WTC11 (cell line): Measurements from ENCODE around the gene APBA1. TPM values are rescaled to one million over a fixed set of nuclear protein-coding genes. Genes with fewer than 3 reads are reported as not detected.

Experiments
- ATAC-seq: fragments of 200-7000 bp; cut with Tn5 transposase; 2 replicates; pipeline ENCODE4 v1.10.0; 2021; ENCODE audit warnings: mild to moderate bottlenecking, moderate library complexity
- CTCF ChIA-PET: fragments of 300-600 bp; sonication (Branson Sonifier 250); formaldehyde crosslinking; loops from one replicate; lab custom pipeline; 2021; ENCODE audit warnings: antibody characterized with exemption; lab: Charles Lee
- POLR2A ChIA-PET: fragments of 350-600 bp; sonication (Branson Sonifier 250); formaldehyde crosslinking; loops from one replicate; lab custom pipeline; 2021; ENCODE audit warnings: antibody characterized with exemption; lab: Charles Lee
- DNase-seq: peaks from one replicate; pipeline ENCODE4 v3.0.0; 2021; ENCODE audit warnings: low spot score
- H3K27ac Mint-ChIP-seq: 2 replicates; pipeline ENCODE4 v1.8.0; 2021; ENCODE audit warnings: mixed read lengths
- H3K27me3 Mint-ChIP-seq: 2 replicates; pipeline ENCODE4 v1.8.0; 2021; ENCODE audit warnings: low read depth, mild to moderate bottlenecking, moderate library complexity, mixed read lengths
- H3K36me3 Mint-ChIP-seq: 2 replicates; pipeline ENCODE4 v1.8.0; 2021; ENCODE audit warnings: mixed read lengths
- H3K4me1 Mint-ChIP-seq: 2 replicates; pipeline ENCODE4 v1.8.0; 2022; ENCODE audit warnings: mixed read lengths
- H3K4me3 Mint-ChIP-seq: 2 replicates; pipeline ENCODE4 v1.8.0; 2021; ENCODE audit warnings: mild to moderate bottlenecking, moderate library complexity, mixed read lengths
- H3K9me3 Mint-ChIP-seq: 2 replicates; pipeline ENCODE4 v1.8.0; 2021; ENCODE audit warnings: mixed read lengths
- AFF4 ChIP-seq: sonication (generic); formaldehyde crosslinking; IDR thresholded peaks from 2 replicates; pipeline ENCODE4 v1.8.1; 2023; ENCODE audit warnings: mild to moderate bottlenecking, missing genetic modification reagents, borderline replicate concordance
- ATF1 ChIP-seq: sonication (generic); formaldehyde crosslinking; IDR thresholded peaks from 2 replicates; pipeline ENCODE4 v1.8.1; 2023; ENCODE audit warnings: mild to moderate bottlenecking, moderate library complexity, missing genetic modification reagents
- ATF6 ChIP-seq: sonication (generic); formaldehyde crosslinking; IDR thresholded peaks from 2 replicates; pipeline ENCODE4 v1.8.1; 2023; ENCODE audit warnings: mild to moderate bottlenecking, missing genetic modification reagents
- CDX4 ChIP-seq: fragments of 250-450 bp; sonication (Bioruptor Pico); IDR thresholded peaks from 2 replicates; pipeline ENCODE4 v1.9.0; 2021; ENCODE audit warnings: moderate library complexity, mild to moderate bottlenecking, inconsistent platforms, borderline replicate concordance
- ELF4 ChIP-seq: sonication (generic); formaldehyde crosslinking; IDR thresholded peaks from 2 replicates; pipeline ENCODE4 v1.8.1; 2022; ENCODE audit warnings: low read depth, mild to moderate bottlenecking, moderate library complexity, missing genetic modification reagents
- ERG ChIP-seq: fragments of 250-450 bp; sonication (Bioruptor Pico); IDR thresholded peaks from 2 replicates; pipeline ENCODE4 v1.8.0; 2021; ENCODE audit warnings: mild to moderate bottlenecking
- ESRRA ChIP-seq: sonication (generic); formaldehyde crosslinking; IDR thresholded peaks from 2 replicates; pipeline ENCODE4 v1.8.1; 2022; ENCODE audit warnings: mild to moderate bottlenecking, missing genetic modification reagents, borderline replicate concordance
- ETV6 ChIP-seq: sonication (generic); formaldehyde crosslinking; IDR thresholded peaks from 2 replicates; pipeline ENCODE4 v1.8.1; 2022; ENCODE audit warnings: mild to moderate bottlenecking, missing genetic modification reagents
- FOXK1 ChIP-seq: sonication (generic); formaldehyde crosslinking; IDR thresholded peaks from 2 replicates; pipeline ENCODE4 v1.8.0; 2022; ENCODE audit warnings: mild to moderate bottlenecking, moderate library complexity, missing genetic modification reagents
- IRF1 ChIP-seq: sonication (generic); formaldehyde crosslinking; IDR thresholded peaks from 2 replicates; pipeline ENCODE4 v1.8.0; 2023; ENCODE audit warnings: missing genetic modification reagents
- IRF2 ChIP-seq: sonication (generic); formaldehyde crosslinking; IDR thresholded peaks from 2 replicates; pipeline ENCODE4 v1.8.0; 2022; ENCODE audit warnings: low read depth, missing genetic modification reagents, borderline replicate concordance
- JAZF1 ChIP-seq: fragments of 250-450 bp; sonication (Bioruptor Pico); IDR thresholded peaks from 2 replicates; pipeline ENCODE4 v1.9.0; 2021; ENCODE audit warnings: moderate library complexity, mild to moderate bottlenecking, inconsistent platforms
- JUN ChIP-seq: sonication (generic); formaldehyde crosslinking; IDR thresholded peaks from 2 replicates; pipeline ENCODE4 v1.8.0; 2023; ENCODE audit warnings: mild to moderate bottlenecking, missing genetic modification reagents
- MYBL2 ChIP-seq: sonication (generic); formaldehyde crosslinking; IDR thresholded peaks from 2 replicates; pipeline ENCODE4 v1.8.1; 2023; ENCODE audit warnings: mild to moderate bottlenecking, moderate library complexity, missing genetic modification reagents
- NFATC4 ChIP-seq: fragments of 250-450 bp; sonication (Bioruptor Pico); IDR thresholded peaks from 2 replicates; pipeline ENCODE4 v1.9.0; 2021; ENCODE audit warnings: mild to moderate bottlenecking
- SMAD3 ChIP-seq: sonication (generic); formaldehyde crosslinking; IDR thresholded peaks from 2 replicates; pipeline ENCODE4 v1.8.0; 2022; ENCODE audit warnings: missing genetic modification reagents, mild to moderate bottlenecking, borderline replicate concordance
- SMAD4 ChIP-seq: sonication (generic); formaldehyde crosslinking; IDR thresholded peaks from 2 replicates; pipeline ENCODE4 v1.8.0; 2022; ENCODE audit warnings: mild to moderate bottlenecking, missing genetic modification reagents
- SOX15 ChIP-seq: fragments of 250-450 bp; sonication (Bioruptor Pico); IDR thresholded peaks from 2 replicates; pipeline ENCODE4 v1.9.0; 2021; ENCODE audit warnings: mild to moderate bottlenecking
- SP1 ChIP-seq: sonication (generic); formaldehyde crosslinking; conservative IDR thresholded peaks from 2 replicates; pipeline ENCODE4 v1.8.1; 2022; ENCODE audit warnings: missing genetic modification reagents
- TCF7 ChIP-seq: sonication (generic); formaldehyde crosslinking; IDR thresholded peaks from 2 replicates; pipeline ENCODE4 v1.8.0; 2022; ENCODE audit warnings: mild to moderate bottlenecking, low read depth, missing genetic modification reagents, moderate library complexity
- TEAD1 ChIP-seq: sonication (generic); formaldehyde crosslinking; IDR thresholded peaks from 2 replicates; pipeline ENCODE4 v1.8.0; 2022; ENCODE audit warnings: mild to moderate bottlenecking, missing genetic modification reagents
- USF1 ChIP-seq: sonication (generic); formaldehyde crosslinking; IDR thresholded peaks from 2 replicates; pipeline ENCODE4 v1.8.0; 2022; ENCODE audit warnings: mild to moderate bottlenecking, missing genetic modification reagents
- ZNF121 ChIP-seq: sonication (generic); formaldehyde crosslinking; IDR thresholded peaks from 2 replicates; pipeline ENCODE4 v1.8.0; 2023; ENCODE audit warnings: missing genetic modification reagents
- ZNF317 ChIP-seq: sonication (generic); formaldehyde crosslinking; IDR thresholded peaks from 2 replicates; pipeline ENCODE4 v1.8.1; 2023; ENCODE audit warnings: low read depth, mild to moderate bottlenecking, moderate library complexity, missing genetic modification reagents, borderline replicate concordance
- total RNA-seq: library from RNA; stranded (reverse); gene quantifications from 3 replicates; pipeline ENCODE4 v1.2.3, GENCODE V29; 2021

Gene APBA1
- total RNA-seq, 1 experiment from 2014 or later, result 0.94 TPM

- TF ChIP-seq SMAD4 (CRISPR knock-in tag) (no peak), MYBL2 (CRISPR knock-in tag) (no peak), FOXK1 (CRISPR knock-in tag) (no peak), USF1 (CRISPR knock-in tag) (no peak), ATF6 (CRISPR knock-in tag) (no peak), IRF2 (CRISPR knock-in tag) (no peak), NFATC4 (CRISPR knock-in tag) (no peak), CDX4 (CRISPR knock-in tag) (no peak), ERG (CRISPR knock-in tag) (no peak), TEAD1 (no peak), SMAD3 (CRISPR knock-in tag) (no peak)
- TF ChIP-seq, all 79 proteins: peak for 0
Measured at GRCh38 chr9:69494763-69495162, 177.4 kb downstream of the APBA1 start (continued).

GRCh38 chr9:69494208-69494607, 178.0 kb downstream of the APBA1 start:
- Mint-ChIP-seq H3K9me3 (no peaks in the 10 kb centered on the region), H3K27me3 (no peaks in the 10 kb centered on the region; the same call in 1 of the 2 replicates), H3K36me3 (no peaks in the 10 kb centered on the region), H3K4me3 (no peak overlapping the region), H3K27ac (no peak overlapping the region), H3K4me1 (peaks cover 15% of the 10 kb centered on the region)
- TF ChIP-seq SP1 (CRISPR knock-in tag), result no peak
- no peak for TF ChIP-seq ERG (CRISPR knock-in tag)
- no peak for TF ChIP-seq JUN (CRISPR knock-in tag)
- TF ChIP-seq ATF1, result no peak
- no peak for TF ChIP-seq ESRRA (CRISPR knock-in tag)
- TF ChIP-seq ELF4 (CRISPR knock-in tag), result no peak
- TF ChIP-seq TCF7 (CRISPR knock-in tag), result no peak
- TF ChIP-seq ZNF317 (CRISPR knock-in tag), result no peak
- no peak for TF ChIP-seq TEAD1
- no peak for TF ChIP-seq ETV6 (CRISPR knock-in tag)
- TF ChIP-seq AFF4 (CRISPR knock-in tag), result no peak
- no peak for TF ChIP-seq ZNF121 (CRISPR knock-in tag)
- TF ChIP-seq IRF1 (CRISPR knock-in tag), result no peak
- TF ChIP-seq SOX15 (CRISPR knock-in tag), result no peak
- no peak for TF ChIP-seq JAZF1 (CRISPR knock-in tag)
- CTCF ChIA-PET, result interaction anchor here (1.5 kb wide), 1 partner anchor 72 kb away, joined by 3 read pairs; no protein-coding TSS in a partner anchor
- ATAC-seq (no peak), DNase-seq (no peak)
- POLR2A ChIA-PET, result no interaction called here
